SKM-1 treated with dmso at 0.1 percent for 144 hours (cell line): ENCODE results near the gene ELFN1.

ENCODE experiments used
- DNase-seq: peaks from one replicate; lab custom pipeline; 2025; ENCODE audit not compliant: unreplicated experiment; lab: John Stamatoyannopoulos, UW

Gene ELFN1

GRCh38 chr7:1779445-1779844, 109.4 kb downstream of the ELFN1 start:
- DNase-seq = no peak

GRCh38 chr7:1781369-1781768, 111.3 kb downstream of the ELFN1 start:
- DNase-seq = no peak

- no peak for DNase-seq
Measured at GRCh38 chr7:1785839-1786238, 115.8 kb downstream of the ELFN1 start.

- no peak for DNase-seq
Measured at GRCh38 chr7:1787241-1787640, 117.2 kb downstream of the ELFN1 start.

GRCh38 chr7:1787681-1788235, 117.7 kb downstream of the ELFN1 start:
- no peak for DNase-seq

- no peak for DNase-seq
Measured at GRCh38 chr7:1794888-1795542, 124.9 kb downstream of the ELFN1 start.
